ENCODE measurements around the gene ZMAT1. TPM values are rescaled to one million over a fixed set of nuclear protein-coding genes. Genes with fewer than 3 reads are reported as not detected.
"Not testable (repeated sequence)": the region's sequence is repeated elsewhere in the genome, so short reads cannot be mapped to it uniquely, and the experiment has no call there.

The ZMAT1 gene
- 10 to 100 TPM in 3 of 4 donors, 1 to 10 TPM in 1; 7.9 to 13.5 (median 12.3) TPM for total RNA-seq
- polyA plus RNA-seq, result 1 to 10 TPM in 1 of 3 donors, under 1 TPM in 2; 0.23 to 3.6 (median 0.60) TPM

DNA sequence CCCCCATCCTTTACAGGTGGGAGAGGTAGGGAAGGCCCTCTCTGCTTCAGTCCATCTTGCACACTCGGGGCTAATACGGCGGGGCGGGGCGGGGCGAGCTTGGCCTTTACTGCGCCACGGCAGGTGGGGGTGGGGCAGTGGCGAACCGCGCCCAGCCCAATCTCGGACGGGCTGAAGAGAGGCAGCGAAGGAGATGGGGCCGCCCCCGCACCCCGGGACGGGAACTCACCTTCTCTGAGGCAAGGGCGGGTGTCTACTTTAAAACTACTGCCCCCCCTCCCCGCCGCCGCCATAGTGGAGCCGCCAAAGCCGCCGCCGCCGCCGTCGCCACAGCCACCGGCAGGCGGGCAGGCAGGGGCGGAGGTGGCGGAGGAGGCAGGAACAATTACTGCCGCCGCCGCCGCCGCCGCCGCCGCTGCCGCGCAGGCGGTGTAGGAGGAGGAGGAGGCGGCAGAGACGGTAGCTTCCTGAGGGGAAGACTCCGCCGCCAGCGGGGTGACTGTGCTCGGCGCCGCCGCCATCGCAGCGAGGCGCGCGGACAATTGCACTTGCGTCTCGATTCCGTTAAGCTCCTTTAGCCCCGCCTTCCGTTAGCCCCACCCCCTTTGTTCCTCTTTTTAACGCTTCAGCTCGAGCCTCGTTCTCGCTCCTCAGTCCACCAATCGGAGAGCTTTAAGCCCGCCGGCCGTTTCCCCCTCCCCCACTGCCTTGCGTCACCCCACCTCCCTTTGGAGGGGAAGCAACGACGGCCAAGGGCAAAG, at the start of gene ZMAT1:
Gene ZMAT1 (minus strand): TSS at position 540 of the 761 bp plus-strand sequence. CDS start 19 bp downstream, at position 521.
- H3K36me3 ChIP-seq, result no peaks in the 10 kb centered on the region
- peak within 1 kb of the TSS; percentile 57 to 84 (median 78) for H3K4me3 ChIP-seq
- peak; percentile 97 for DNase-seq
- 0% methylated on average over 74 of the region's 74 CpGs for WGBS, 2 donors
- intact Hi-C loops (cut with DNase I), result loop anchor here (10.0 kb wide), 2 partner anchors 193 to 517 kb away; partner anchors contain the start of gene TCEAL2
- H3K9me3 ChIP-seq, result no peaks in the 10 kb centered on the region
- H3K27ac ChIP-seq, result peak within 1 kb of the TSS; percentile 93 to 98 (median 95)
- H3K4me1 ChIP-seq, result peaks cover 0 to 7% (median 0%) of the 10 kb centered on the region in 4 donors
- peaks cover 0 to 3% (median 0%) of the 10 kb centered on the region in 3 donors for H3K27me3 ChIP-seq
- peak; percentile 93 to 97 (median 96) for TF ChIP-seq POLR2AphosphoS5 (IDR thresholded peaks at IDR 0.05)
- peak in 1 of 4 donors; percentile 22 for TF ChIP-seq EP300 (IDR thresholded peaks at IDR 0.05)
- TF ChIP-seq, protein P1, sequence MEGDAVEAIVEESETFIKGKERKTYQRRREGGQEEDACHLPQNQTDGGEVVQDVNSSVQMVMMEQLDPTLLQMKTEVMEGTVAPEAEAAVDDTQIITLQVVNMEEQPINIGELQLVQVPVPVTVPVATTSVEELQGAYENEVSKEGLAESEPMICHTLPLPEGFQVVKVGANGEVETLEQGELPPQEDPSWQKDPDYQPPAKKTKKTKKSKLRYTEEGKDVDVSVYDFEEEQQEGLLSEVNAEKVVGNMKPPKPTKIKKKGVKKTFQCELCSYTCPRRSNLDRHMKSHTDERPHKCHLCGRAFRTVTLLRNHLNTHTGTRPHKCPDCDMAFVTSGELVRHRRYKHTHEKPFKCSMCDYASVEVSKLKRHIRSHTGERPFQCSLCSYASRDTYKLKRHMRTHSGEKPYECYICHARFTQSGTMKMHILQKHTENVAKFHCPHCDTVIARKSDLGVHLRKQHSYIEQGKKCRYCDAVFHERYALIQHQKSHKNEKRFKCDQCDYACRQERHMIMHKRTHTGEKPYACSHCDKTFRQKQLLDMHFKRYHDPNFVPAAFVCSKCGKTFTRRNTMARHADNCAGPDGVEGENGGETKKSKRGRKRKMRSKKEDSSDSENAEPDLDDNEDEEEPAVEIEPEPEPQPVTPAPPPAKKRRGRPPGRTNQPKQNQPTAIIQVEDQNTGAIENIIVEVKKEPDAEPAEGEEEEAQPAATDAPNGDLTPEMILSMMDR (IDR thresholded peaks at IDR 0.05), result no peak
- TF ChIP-seq POLR2A (IDR thresholded peaks at IDR 0.05), result peak; percentile 79 to 84

GRCh38 chrX:101977106-101977505, 45.3 kb upstream of the ZMAT1 start:
- Histone ChIP-seq H3K4me1 (no peaks in the 10 kb centered on the region), H3K36me3 (no peaks in the 10 kb centered on the region), H3K27ac (no peak overlapping the region), H3K27me3 (no peaks in the 10 kb centered on the region), H3K4me3 (no peak overlapping the region), H3K9me3 (no peaks in the 10 kb centered on the region)
- intact Hi-C loops (cut with DNase I), result no loop called here
- TF ChIP-seq POLR2A (IDR thresholded peaks at IDR 0.05), result no peak
- TF ChIP-seq, protein P1 (IDR thresholded peaks at IDR 0.05), result no peak
- TF ChIP-seq EP300 (IDR thresholded peaks at IDR 0.05), result no peak
- TF ChIP-seq POLR2AphosphoS5 (IDR thresholded peaks at IDR 0.05), result no peak
- no peak for DNase-seq

DNA sequence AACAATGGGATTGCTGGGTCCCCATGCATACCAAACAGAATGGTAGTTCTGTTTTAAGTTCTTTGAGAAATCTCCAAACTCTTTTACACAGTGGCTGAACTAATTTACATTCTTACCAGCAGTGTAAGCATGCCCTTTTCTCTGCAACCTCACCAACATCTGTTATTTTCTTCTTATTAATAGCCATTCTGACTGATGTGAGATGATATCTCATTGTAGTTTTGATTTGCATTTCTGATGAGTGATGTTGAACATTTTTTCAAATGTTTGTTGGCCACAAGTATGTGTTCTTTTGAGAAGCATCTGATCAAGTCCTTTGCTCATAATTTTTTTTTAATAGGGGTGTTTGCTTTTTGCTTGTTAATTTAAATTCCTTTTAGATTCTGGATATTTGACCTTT, 41.2 kb upstream of the ZMAT1 start:
- DNase-seq, result no peak
- H3K9me3 ChIP-seq, result no peaks in the 10 kb centered on the region
- no peak for TF ChIP-seq EP300 (IDR thresholded peaks at IDR 0.05)
- no peak for TF ChIP-seq POLR2AphosphoS5 (IDR thresholded peaks at IDR 0.05)
- TF ChIP-seq POLR2A (IDR thresholded peaks at IDR 0.05), result no peak
- TF ChIP-seq, protein P1 (IDR thresholded peaks at IDR 0.05), result no peak
- H3K36me3 ChIP-seq, result no peaks in the 10 kb centered on the region
- H3K27ac ChIP-seq, result no peak overlapping the region
- no peaks in the 10 kb centered on the region for H3K27me3 ChIP-seq
- intact Hi-C loops (cut with DNase I), result no loop called here
- H3K4me3 ChIP-seq, result no peak overlapping the region
- H3K4me1 ChIP-seq, result no peaks in the 10 kb centered on the region

GRCh38 chrX:101964923-101965539, 33.2 kb upstream of the ZMAT1 start:
- H3K9me3 ChIP-seq; H3K27me3 ChIP-seq; H3K27ac ChIP-seq; DNase-seq; H3K4me3 ChIP-seq; H3K36me3 ChIP-seq; intact Hi-C loops (cut with DNase I); H3K4me1 ChIP-seq: not testable (repeated sequence)
- WGBS, 2 donors, result 62 to 65% methylated on average over 2 of the region's 2 CpGs

GRCh38 chrX:101958139-101958538, 26.3 kb upstream of the ZMAT1 start:
- no peak overlapping the region for H3K27ac ChIP-seq
- no peak overlapping the region for H3K4me3 ChIP-seq
- WGBS, 2 donors, result 7 to 27% methylated on average over 1 of the region's 1 CpG
- H3K36me3 ChIP-seq, result no peaks in the 10 kb centered on the region
- no peak for DNase-seq
- intact Hi-C loops (cut with DNase I), result no loop called here
- H3K4me1 ChIP-seq, result no peaks in the 10 kb centered on the region
- no peaks in the 10 kb centered on the region for H3K27me3 ChIP-seq
- TF ChIP-seq, protein P1 (IDR thresholded peaks at IDR 0.05), result no peak
- no peaks in the 10 kb centered on the region for H3K9me3 ChIP-seq

Data from sigmoid colon (tissue), 7 donors.